CMK (cell line): Measurements from ENCODE around the gene GID4.

ENCODE experiments used
- DNase-seq: peaks from one replicate; pipeline ENCODE4 v3.0.0-alpha.2; 2010; ENCODE audit warnings: low read depth

The GID4 gene

GRCh38 chr17:18102640-18103039 lies 63.4 kb downstream of the GID4 start:
- no peak for DNase-seq

GRCh38 chr17:18105027-18105426 lies 65.8 kb downstream of the GID4 start:
- DNase-seq: no peak

- DNase-seq: no peak
These were observed 66.4 kb downstream of the GID4 start for GRCh38 chr17:18105595-18105994.

DNA sequence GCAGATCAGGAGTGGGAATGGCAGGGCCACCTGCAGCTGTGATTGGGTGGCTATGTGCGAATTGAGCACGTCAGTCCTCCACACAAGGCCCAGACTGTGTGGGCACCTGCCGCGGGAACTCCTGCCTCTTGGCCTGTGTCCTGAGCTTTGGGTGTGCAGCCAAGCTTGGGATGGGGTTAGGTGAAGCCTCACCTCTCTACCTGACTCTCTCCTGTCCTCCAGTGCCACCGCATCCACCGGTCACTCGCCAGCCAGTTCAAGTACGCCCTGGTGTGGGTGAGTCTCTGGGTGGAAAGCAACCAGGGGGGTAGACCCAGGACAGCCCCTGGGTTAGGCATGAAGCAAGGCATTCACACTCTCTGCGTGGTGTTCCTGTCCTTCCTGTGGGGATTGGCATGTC lies 67.0 kb downstream of the GID4 start:
- no peak for DNase-seq

DNA sequence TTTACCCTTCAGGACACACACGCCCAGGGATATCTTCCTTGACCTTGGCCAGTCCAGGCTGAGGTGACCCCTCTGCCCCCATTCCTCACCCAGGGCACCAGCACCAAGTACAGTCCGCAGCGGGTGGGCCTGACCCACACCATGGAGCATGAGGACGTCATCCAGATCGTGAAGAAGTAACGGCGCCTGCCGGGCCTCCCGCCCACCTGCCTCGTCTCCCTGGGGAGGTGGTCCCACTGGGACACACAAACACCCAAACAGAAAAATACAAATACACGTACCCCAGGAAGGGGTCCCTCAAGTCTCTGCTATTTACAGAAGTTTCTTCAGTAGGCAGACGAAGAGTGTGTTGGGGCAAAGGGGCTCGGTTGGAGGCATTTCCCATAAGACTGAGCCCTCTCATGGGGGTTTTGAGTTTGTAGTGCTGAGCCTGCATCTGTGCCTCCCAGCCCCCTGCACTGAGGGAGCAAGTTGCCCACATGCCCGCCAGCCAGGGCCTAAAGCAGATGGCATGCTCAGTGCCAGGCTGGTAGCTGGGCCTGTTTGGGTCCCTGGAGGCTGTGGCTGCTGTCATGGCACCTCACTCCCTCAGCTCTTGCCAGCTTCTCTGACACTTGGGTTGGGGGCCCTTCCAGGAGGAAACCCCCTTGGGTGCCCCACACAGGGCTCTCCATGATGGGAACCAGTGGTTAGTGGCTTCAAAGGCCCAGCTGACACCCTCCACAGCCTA lies 68.0 kb downstream of the GID4 start:
- DNase-seq: no peak

DNA sequence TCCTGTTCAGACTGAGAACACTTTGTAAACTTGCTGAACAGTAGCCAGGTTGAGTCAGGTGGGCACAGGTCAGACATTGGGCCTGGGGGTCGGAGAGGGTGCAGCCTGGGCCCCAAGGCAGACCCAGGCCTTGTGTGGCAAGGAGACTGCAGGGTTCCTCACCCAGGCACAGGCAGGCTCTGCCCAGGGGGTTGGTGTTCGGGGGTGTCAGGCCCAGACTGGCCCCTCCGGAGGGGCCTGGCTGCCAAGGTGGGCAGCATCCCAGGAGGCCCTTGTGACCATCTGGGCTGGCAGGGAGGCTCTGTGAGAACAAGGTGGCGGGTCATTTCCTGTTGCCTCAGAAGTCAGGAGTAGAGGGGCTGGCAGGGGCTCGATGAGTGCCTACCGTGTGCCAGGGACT lies 68.8 kb downstream of the GID4 start:
- DNase-seq: no peak

DNA sequence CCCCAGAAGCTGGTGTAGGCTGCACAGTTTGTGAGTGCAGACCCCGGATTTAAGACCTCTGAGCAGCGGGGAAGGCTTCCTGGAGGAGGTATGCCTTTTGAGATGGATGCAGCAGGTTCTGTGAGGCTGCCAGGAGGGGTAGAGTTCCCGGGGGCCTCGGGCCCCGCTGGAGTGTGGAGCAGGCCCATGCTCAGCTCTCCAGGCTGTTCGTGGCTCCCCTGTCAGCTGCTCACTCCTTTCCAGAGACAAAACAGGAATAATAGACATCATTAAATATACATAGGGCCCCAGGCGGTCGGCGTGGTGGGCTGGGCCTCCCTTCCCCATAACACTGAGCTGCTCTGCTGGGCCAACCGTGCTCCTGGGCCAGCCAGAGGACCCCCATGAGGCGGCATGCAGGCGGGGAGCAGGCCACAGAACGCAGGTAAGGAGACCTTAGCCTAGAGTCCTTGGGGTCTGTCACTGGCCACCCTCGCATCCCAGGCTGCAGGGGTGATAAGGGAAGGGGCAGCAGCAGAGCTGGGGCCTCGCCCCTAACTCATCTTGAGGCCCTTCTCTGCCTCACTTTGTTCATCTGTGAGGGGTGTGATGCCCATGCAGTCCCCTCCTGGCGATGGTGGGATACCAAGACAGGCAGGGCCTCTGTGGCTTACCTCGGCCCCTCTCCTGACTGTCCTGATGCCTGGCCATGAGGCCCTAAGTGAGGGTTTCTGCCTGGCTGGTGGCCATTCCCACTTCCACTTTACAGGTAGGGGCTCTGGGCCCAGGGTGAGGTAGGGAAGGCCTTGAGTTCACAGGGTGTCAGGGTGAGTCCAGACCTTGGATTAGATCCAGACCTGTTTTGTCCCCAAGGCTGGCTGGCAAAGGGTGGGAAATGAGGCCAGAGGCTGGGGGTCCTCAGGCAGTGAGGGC lies 69.4 kb downstream of the GID4 start, which contains the start of gene MYO15A:
Gene MYO15A, plus strand, starts transcription at position 356 of the 912 bp plus-strand sequence. CDS start 10,045 bp downstream, outside the sequence.
- DNase-seq: no peak

DNA sequence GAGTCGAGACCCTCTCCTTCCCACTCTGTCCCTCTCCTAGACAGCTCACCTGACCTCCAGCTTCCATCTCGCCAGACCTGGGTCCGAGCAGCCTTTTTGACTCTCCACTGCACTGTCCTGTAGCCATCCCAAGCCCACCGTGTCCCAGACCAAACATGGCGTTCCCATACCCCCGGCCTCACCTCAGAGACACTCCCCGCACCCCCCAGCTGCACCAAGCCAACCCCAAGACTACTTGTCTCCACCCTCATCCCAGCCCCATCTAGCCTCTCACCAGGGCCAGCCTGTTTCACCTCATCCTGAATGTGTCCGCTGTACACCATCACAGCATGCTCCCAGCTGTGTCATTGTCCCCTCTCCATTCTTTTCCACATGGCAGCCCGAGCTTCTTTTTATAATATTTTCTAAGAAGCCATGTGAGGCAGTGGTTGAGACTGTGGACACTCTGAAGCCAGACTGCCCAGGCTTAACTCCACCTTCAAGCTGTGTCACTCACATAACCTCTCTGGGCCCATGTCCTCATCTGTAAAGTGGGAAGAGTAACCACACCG lies 70.8 kb downstream of the GID4 start:
- no peak for DNase-seq

GRCh38 chr17:18110636-18111145 lies 71.5 kb downstream of the GID4 start:
- DNase-seq: no peak

GRCh38 chr17:18111330-18111971 lies 72.2 kb downstream of the GID4 start:
- no peak for DNase-seq

- DNase-seq: no peak
These were observed 76.3 kb downstream of the GID4 start for GRCh38 chr17:18115517-18115916.

DNA sequence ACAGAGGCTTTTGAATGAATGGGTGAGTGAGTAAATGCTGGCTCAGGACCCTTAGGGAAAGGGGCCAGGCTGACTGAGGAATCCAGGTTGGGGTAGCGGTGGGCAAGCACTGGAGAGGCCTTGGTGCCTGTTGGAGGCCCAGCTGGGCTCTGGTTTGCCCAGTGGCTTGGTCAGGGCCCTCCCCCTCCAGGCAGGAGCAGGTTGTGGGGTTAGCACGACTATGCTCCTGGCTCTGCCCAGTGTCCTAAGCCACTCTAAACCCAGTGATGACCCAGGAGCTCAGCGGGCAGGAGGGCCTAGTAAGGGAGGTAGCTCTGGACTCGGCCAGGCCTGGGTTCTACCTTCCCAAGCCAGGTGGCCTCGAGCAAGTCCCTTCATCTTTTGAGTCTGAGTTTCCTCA lies 76.9 kb downstream of the GID4 start:
- no peak for DNase-seq

GRCh38 chr17:18117533-18117932 lies 78.3 kb downstream of the GID4 start:
- no peak for DNase-seq
